Gastroesophageal sphincter (tissue), 3 donors: ENCODE measurements around the gene BTBD1.

ENCODE experiments used
- CTCF ChIP-seq, 4 experiments: fragments of 200-600 bp in 2 of 4; fragments of 450-650 bp in 2 of 4; sonication (generic) in 1 of 4; IDR thresholded peaks; one replicate each; pipeline ENCODE4 v1.5.1; 2017 to 2019; ENCODE audit warnings: antibody characterized with exemption in 4 of 4, mild to moderate bottlenecking in 2 of 4, moderate library complexity in 2 of 4
- POLR2A ChIP-seq, 2 donors: fragments of 450-650 bp; IDR thresholded peaks; one replicate each; pipeline ENCODE4 v1.6.1; 2017; ENCODE audit warnings: antibody characterized with exemption in 2 of 2, mild to moderate bottlenecking in 2 of 2, moderate library complexity in 1 of 2

DNA sequence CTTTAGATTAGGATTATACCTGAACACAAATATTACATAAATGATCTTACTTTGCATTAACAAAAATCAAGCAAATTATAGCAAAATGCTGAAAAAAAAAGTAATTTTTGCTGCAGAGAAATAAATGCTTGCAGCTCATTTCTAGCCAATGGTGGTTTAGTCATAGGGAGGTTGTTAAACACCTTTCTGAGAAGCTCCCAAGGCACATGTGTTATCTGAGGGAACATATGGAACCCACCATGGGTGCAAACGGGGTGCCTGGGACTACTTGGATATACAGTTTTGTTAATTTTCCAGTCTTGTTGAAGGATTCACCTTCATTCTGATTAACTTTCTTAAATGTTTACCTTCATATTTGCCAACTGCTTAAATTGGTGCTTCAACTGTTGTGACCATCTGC lies 90.0 kb downstream of the BTBD1 start:
- TF ChIP-seq CTCF (IDR thresholded peaks at IDR 0.05) (no peak), POLR2A (IDR thresholded peaks at IDR 0.05) (no peak)
